Activated gamma-delta T cell (primary cell): ENCODE measurements around the gene PRMT6.
A peak's percentile ranks its signal among the peaks of the same experiment; 100 is the strongest.
"Not testable (repeated sequence)": the region's sequence is repeated elsewhere in the genome, so short reads cannot be mapped to it uniquely, and the experiment has no call there.

Experiments used
- DNase-seq: peaks from one replicate; lab custom pipeline; 2025; lab: John Stamatoyannopoulos, UW
- total RNA-seq, 2 donors: gene quantifications; one replicate each; lab custom pipeline; 2026; lab: John Stamatoyannopoulos, UW

Gene PRMT6
- 21.7 to 25.1 reads per million in 2 donors for total RNA-seq

GRCh38 chr1:107056426-107057196 is at the start of gene PRMT6:
PRMT6 (plus strand) TSS chr1:107056674; CDS start chr1:107056716, 42 bp downstream.
- DNase-seq, result peak; percentile 60

GRCh38 chr1:107009281-107009680 is 47.2 kb upstream of the PRMT6 start:
- DNase-seq, result no peak

GRCh38 chr1:107010582-107010981 is 45.9 kb upstream of the PRMT6 start:
- no peak for DNase-seq

GRCh38 chr1:107016376-107016978 is 40.0 kb upstream of the PRMT6 start:
- no peak for DNase-seq

- DNase-seq, result no peak
Measured at GRCh38 chr1:107018445-107018844, 38.0 kb upstream of the PRMT6 start.

- no peak for DNase-seq
Measured at GRCh38 chr1:107019166-107019565, 37.3 kb upstream of the PRMT6 start.

- DNase-seq, result not testable (repeated sequence)
Measured at GRCh38 chr1:107038874-107039273, 17.6 kb upstream of the PRMT6 start.

GRCh38 chr1:107044310-107045220 is 11.9 kb upstream of the PRMT6 start:
- DNase-seq, result not testable (repeated sequence)

GRCh38 chr1:107047602-107048001 is 8.9 kb upstream of the PRMT6 start:
- no peak for DNase-seq

- no peak for DNase-seq
Measured at GRCh38 chr1:107048241-107048640, 8.2 kb upstream of the PRMT6 start.

GRCh38 chr1:107051266-107051665 is 5.2 kb upstream of the PRMT6 start:
- no peak for DNase-seq

- not testable (repeated sequence) for DNase-seq
Measured at GRCh38 chr1:107055919-107056425, 502 bp upstream of the PRMT6 start.

GRCh38 chr1:107057197-107058133 is 991 bp downstream of the PRMT6 start:
- no peak for DNase-seq

- DNase-seq, result no peak
Measured at GRCh38 chr1:107058245-107059032, 2.0 kb downstream of the PRMT6 start.

GRCh38 chr1:107061886-107062285 is 5.4 kb downstream of the PRMT6 start:
- no peak for DNase-seq

- no peak for DNase-seq
Measured at GRCh38 chr1:107073493-107073892, 17.0 kb downstream of the PRMT6 start.

- DNase-seq, result no peak
Measured at GRCh38 chr1:107076841-107077240, 20.4 kb downstream of the PRMT6 start.

GRCh38 chr1:107079249-107079648 is 22.8 kb downstream of the PRMT6 start:
- no peak for DNase-seq

GRCh38 chr1:107081102-107081501 is 24.6 kb downstream of the PRMT6 start:
- no peak for DNase-seq

GRCh38 chr1:107091418-107091817 is 34.9 kb downstream of the PRMT6 start:
- no peak for DNase-seq
